ENCODE data around the gene HMG20A.

DNA sequence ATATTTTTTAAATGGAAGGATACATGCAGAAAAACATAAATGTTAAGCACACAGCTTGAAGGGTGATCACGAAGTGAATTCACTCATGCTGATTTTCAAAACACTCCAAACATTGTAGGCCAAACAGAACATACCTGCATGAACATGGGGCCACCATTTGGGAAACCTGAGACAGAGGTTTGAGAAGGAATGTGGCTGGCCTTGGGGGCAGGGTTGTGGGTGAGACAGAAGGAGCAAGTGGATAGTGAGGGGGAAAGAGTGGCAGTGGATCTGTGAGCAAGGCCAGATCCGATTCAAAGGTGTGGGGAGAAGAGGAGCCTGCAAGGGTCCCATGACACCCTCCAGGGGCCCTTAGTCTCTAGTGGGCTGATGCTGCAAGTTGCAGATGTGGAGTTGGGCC is 94.9 kb downstream of the HMG20A start:
- TF ChIP-seq SIN3A (IDR thresholded peaks at IDR 0.05; ENCODE audit: borderline replicate concordance, insufficient read depth, low read length) (no peak), POLR2AphosphoS5 (IDR thresholded peaks at IDR 0.05; ENCODE audit: low read depth, low read length) (no peak), FOXP2 (optimal IDR thresholded peaks at IDR 0.05; ENCODE audit: borderline replicate concordance, extremely low read depth, extremely low read length, insufficient read depth) (no peak), REST (IDR thresholded peaks at IDR 0.05; ENCODE audit: insufficient read depth in 1 of 2, low read depth in 2 of 2, low read length in 2 of 2) (no peak), TAF1 (IDR thresholded peaks at IDR 0.05; ENCODE audit: borderline replicate concordance, insufficient read depth, low read length) (no peak)
